Neural cell (in vitro differentiated cells): ENCODE results near the gene PLEKHG7. TPM values are rescaled to one million over a fixed set of nuclear protein-coding genes. Genes with fewer than 3 reads are reported as not detected.

ENCODE experiments used
- H2AFZ ChIP-seq: fragments of 200-600, 300-800 bp; sonication (generic), shearing (Covaris generic); 2 replicates; pipeline ENCODE4 v1.6.0; 2014; ENCODE audit warnings: low read depth, mild to moderate bottlenecking, antibody characterized with exemption, low read length, moderate library complexity
- H3F3A ChIP-seq: fragments of 200-600 bp; shearing (Covaris generic); 2 replicates; pipeline ENCODE4 v1.6.1; 2016; ENCODE audit warnings: mild to moderate bottlenecking, moderate library complexity, mixed read lengths, antibody characterized with exemption, low read length; ENCODE audit not compliant: insufficient read depth, poor library complexity, severe bottlenecking
- H3K27ac ChIP-seq: fragments of 200-600, 300-800 bp; sonication (generic), shearing (Covaris generic); 2 replicates; pipeline ENCODE4 v1.5.1; 2014; ENCODE audit warnings: mild to moderate bottlenecking, low read length, moderate library complexity
- H3K27me3 ChIP-seq: fragments of 300-800, 200-600 bp; sonication (generic), shearing (Covaris generic); 2 replicates; pipeline ENCODE4 v1.6.0; 2014; ENCODE audit warnings: mild to moderate bottlenecking, low read depth, low read length, moderate library complexity; ENCODE audit not compliant: insufficient read depth
- H3K36me3 ChIP-seq: fragments of 300-800, 200-600 bp; sonication (generic), shearing (Covaris generic); 2 replicates; pipeline ENCODE4 v1.5.1; 2014; ENCODE audit warnings: mild to moderate bottlenecking, antibody characterized with exemption, low read length, moderate library complexity; ENCODE audit not compliant: insufficient read depth
- H3K4me2 ChIP-seq: fragments of 300-800, 200-600 bp; sonication (generic), shearing (Covaris generic); 2 replicates; pipeline ENCODE4 v1.6.0; 2014; ENCODE audit warnings: mild to moderate bottlenecking, low read length
- H3K4me3 ChIP-seq: fragments of 300-800, 200-600 bp; sonication (generic), shearing (Covaris generic); 2 replicates; pipeline ENCODE4 v1.5.1; 2014; ENCODE audit warnings: mild to moderate bottlenecking, low read length, moderate library complexity
- H3K79me2 ChIP-seq: fragments of 200-600 bp; shearing (Covaris generic); replicated peaks from 2 replicates; pipeline ENCODE4 v1.6.0; 2014; ENCODE audit warnings: mild to moderate bottlenecking, low read length, moderate library complexity; ENCODE audit not compliant: insufficient read depth
- H3K9ac ChIP-seq: fragments of 300-800, 200-600 bp; sonication (generic), shearing (Covaris generic); 2 replicates; pipeline ENCODE4 v1.6.1; 2016; ENCODE audit warnings: mild to moderate bottlenecking, low read length, mixed read lengths
- H3K9me2 ChIP-seq: fragments of 200-600 bp; shearing (Covaris generic); 2 replicates; pipeline ENCODE4 v1.6.1; 2016; ENCODE audit warnings: mild to moderate bottlenecking, low read length, mixed read lengths; ENCODE audit not compliant: insufficient read depth
- H3K9me3 ChIP-seq: fragments of 200-600, 300-800 bp; sonication (generic), shearing (Covaris generic); 2 replicates; pipeline ENCODE4 v1.6.1; 2016; ENCODE audit warnings: mild to moderate bottlenecking, mixed run types, low read length, moderate library complexity, mixed read lengths
- H4K20me1 ChIP-seq: fragments of 200-600 bp; shearing (Covaris generic); 2 replicates; pipeline ENCODE4 v1.6.1; 2016; ENCODE audit warnings: mild to moderate bottlenecking, mixed run types; ENCODE audit not compliant: insufficient read depth
- CTCF ChIP-seq: fragments of 450-650 bp; IDR thresholded peaks from 2 replicates; pipeline ENCODE4 v1.5.1; 2014; ENCODE audit warnings: antibody characterized with exemption, mild to moderate bottlenecking, moderate library complexity; ENCODE audit not compliant: poor library complexity, severe bottlenecking
- EP300 ChIP-seq: fragments of 450-650 bp; conservative IDR thresholded peaks from 2 replicates; pipeline ENCODE4 v1.6.1; 2014; ENCODE audit warnings: antibody characterized with exemption, mild to moderate bottlenecking, moderate library complexity; ENCODE audit not compliant: poor library complexity, severe bottlenecking
- EZH2 ChIP-seq: fragments of 200-600, 300-800 bp; shearing (Covaris generic), sonication (generic); IDR thresholded peaks from 2 replicates; pipeline ENCODE4 v1.6.1; 2014; ENCODE audit warnings: antibody characterized with exemption, low read length, borderline replicate concordance, mild to moderate bottlenecking; ENCODE audit not compliant: insufficient read depth, poor library complexity, severe bottlenecking
- MXI1 ChIP-seq: fragments of 450-650 bp; conservative IDR thresholded peaks from 2 replicates; pipeline ENCODE4 v1.6.1; 2014; ENCODE audit warnings: antibody characterized with exemption, mild to moderate bottlenecking; ENCODE audit not compliant: poor library complexity, severe bottlenecking
- POLR2AphosphoS5 ChIP-seq: IDR thresholded peaks from 2 replicates; pipeline ENCODE4 v1.6.1; 2012
- RAD21 ChIP-seq: fragments of 450-650 bp; conservative IDR thresholded peaks from 2 replicates; pipeline ENCODE4 v1.6.1; 2014; ENCODE audit warnings: antibody characterized with exemption, mild to moderate bottlenecking, moderate library complexity
- REST ChIP-seq: IDR thresholded peaks from 2 replicates; pipeline ENCODE4 v1.6.1; 2012; ENCODE audit warnings: borderline replicate concordance
- SMC3 ChIP-seq: fragments of 450-650 bp; conservative IDR thresholded peaks from 2 replicates; pipeline ENCODE4 v1.6.1; 2014; ENCODE audit warnings: antibody characterized with exemption, mild to moderate bottlenecking, moderate library complexity; ENCODE audit not compliant: poor library complexity
- TAF1 ChIP-seq: IDR thresholded peaks from 2 replicates; pipeline ENCODE4 v1.6.1; 2012; ENCODE audit warnings: low read depth
- polyA plus RNA-seq: library from polyadenylated mRNA; depleted of rRNA; stranded (reverse); fragments of >200 nt; gene quantifications from 2 replicates; pipeline ENCODE4 v1.2.3, GENCODE V29; 2014

PLEKHG7 gene
- polyA plus RNA-seq, 1 donor from 2014 or later = not detected

GRCh38 chr12:92757597-92758121, 54.9 kb downstream of the PLEKHG7 start:
- H4K20me1 ChIP-seq = no peaks in the 10 kb centered on the region
- no peaks in the 10 kb centered on the region for H3F3A ChIP-seq
- H3K27me3 ChIP-seq = no peaks in the 10 kb centered on the region
- H3K79me2 ChIP-seq = no peaks in the 10 kb centered on the region
- H3K36me3 ChIP-seq = no peaks in the 10 kb centered on the region
- H2AFZ ChIP-seq = no peak overlapping the region
- H3K4me3 ChIP-seq = no peak overlapping the region
- no peak overlapping the region for H3K27ac ChIP-seq
- no peak overlapping the region for H3K4me2 ChIP-seq
- no peaks in the 10 kb centered on the region for H3K9me3 ChIP-seq
- H3K9ac ChIP-seq = no peak overlapping the region
- TF ChIP-seq MXI1 (no peak), CTCF (no peak), RAD21 (no peak)
- no peaks in the 10 kb centered on the region for H3K9me2 ChIP-seq

- TF ChIP-seq SMC3 (no peak), EP300 (no peak), MXI1 (no peak), POLR2AphosphoS5 (no peak), CTCF (no peak), REST (no peak), RAD21 (no peak), EZH2 (no peak), TAF1 (no peak)
- Histone ChIP-seq H3K79me2 (no peaks in the 10 kb centered on the region), H3K27me3 (no peaks in the 10 kb centered on the region), H4K20me1 (no peaks in the 10 kb centered on the region), H3K36me3 (no peaks in the 10 kb centered on the region), H3K4me3 (no peak overlapping the region), H3K4me2 (no peak overlapping the region), H3K9me3 (no peaks in the 10 kb centered on the region), H3K9me2 (no peaks in the 10 kb centered on the region), H3K27ac (no peak overlapping the region), H2AFZ (no peak overlapping the region), H3F3A (no peaks in the 10 kb centered on the region), H3K9ac (no peak overlapping the region)
Observed at GRCh38 chr12:92759634-92760268, 57.0 kb downstream of the PLEKHG7 start.
